ENCODE data around the gene DUSP22. TPM values are rescaled to one million over a fixed set of nuclear protein-coding genes. Genes with fewer than 3 reads are reported as not detected.

The DUSP22 gene
- total RNA-seq, 2 donors from 2014 or later = 33.5 to 35.4 TPM

DNA sequence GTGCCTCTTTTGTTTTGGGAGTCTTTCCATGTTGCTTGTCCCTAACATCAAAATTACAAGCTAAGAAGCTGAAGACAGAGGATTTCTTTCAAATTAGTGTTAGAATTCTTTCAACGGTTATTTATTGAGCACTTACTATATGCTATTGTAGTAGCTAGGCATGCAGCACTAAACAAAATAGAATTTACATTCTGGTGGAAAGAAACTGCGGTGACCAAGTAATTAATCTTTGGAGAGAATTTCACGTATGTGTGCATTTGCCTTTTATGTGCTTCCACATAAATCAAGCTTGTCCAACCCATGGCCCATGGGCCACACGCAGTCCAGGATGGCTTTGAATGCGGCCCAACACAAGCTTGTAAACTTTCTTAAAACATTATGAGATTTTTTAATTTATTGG, 33.0 kb upstream of the DUSP22 start:
- no peak overlapping the region for H3K4me3 Mint-ChIP-seq
- no peak for DNase-seq
- 89 to 100% methylated on average over 2 to 5 of the region's 5 CpGs for WGBS, 2 experiments (ENCODE audit: insufficient coverage in 1 of 2, insufficient read length in 1 of 2)
- H3K9ac ChIP-seq (ENCODE audit: extremely low read depth, low read length, poor library complexity, severe bottlenecking) = no peak overlapping the region
- H3K4me1 Mint-ChIP-seq = no peaks in the 10 kb centered on the region
- H3K36me3 ChIP-seq (ENCODE audit: control insufficient read depth, insufficient read depth, low read length) = no peaks in the 10 kb centered on the region
- TF ChIP-seq, protein P1, sequence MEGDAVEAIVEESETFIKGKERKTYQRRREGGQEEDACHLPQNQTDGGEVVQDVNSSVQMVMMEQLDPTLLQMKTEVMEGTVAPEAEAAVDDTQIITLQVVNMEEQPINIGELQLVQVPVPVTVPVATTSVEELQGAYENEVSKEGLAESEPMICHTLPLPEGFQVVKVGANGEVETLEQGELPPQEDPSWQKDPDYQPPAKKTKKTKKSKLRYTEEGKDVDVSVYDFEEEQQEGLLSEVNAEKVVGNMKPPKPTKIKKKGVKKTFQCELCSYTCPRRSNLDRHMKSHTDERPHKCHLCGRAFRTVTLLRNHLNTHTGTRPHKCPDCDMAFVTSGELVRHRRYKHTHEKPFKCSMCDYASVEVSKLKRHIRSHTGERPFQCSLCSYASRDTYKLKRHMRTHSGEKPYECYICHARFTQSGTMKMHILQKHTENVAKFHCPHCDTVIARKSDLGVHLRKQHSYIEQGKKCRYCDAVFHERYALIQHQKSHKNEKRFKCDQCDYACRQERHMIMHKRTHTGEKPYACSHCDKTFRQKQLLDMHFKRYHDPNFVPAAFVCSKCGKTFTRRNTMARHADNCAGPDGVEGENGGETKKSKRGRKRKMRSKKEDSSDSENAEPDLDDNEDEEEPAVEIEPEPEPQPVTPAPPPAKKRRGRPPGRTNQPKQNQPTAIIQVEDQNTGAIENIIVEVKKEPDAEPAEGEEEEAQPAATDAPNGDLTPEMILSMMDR (conservative IDR thresholded peaks at IDR 0.05) = no peak
- no peaks in the 10 kb centered on the region for H3K27me3 Mint-ChIP-seq (ENCODE audit: insufficient read depth)
- peaks cover 31% of the 10 kb centered on the region for H3K9me3 Mint-ChIP-seq
- no peak overlapping the region for H3K4me3 ChIP-seq (ENCODE audit: low read length)
- no peaks in the 10 kb centered on the region for H3K9me3 ChIP-seq (ENCODE audit: control insufficient read depth, low read length)
- no peak overlapping the region for H3K27ac Mint-ChIP-seq
- no peaks in the 10 kb centered on the region for H3K4me1 ChIP-seq (ENCODE audit: control insufficient read depth, insufficient read depth, low read length)
- no peaks in the 10 kb centered on the region for H3K27me3 ChIP-seq (ENCODE audit: control insufficient read depth, insufficient read depth, low read length, poor library complexity, severe bottlenecking)
- H3K36me3 Mint-ChIP-seq (ENCODE audit: low read depth) = no peaks in the 10 kb centered on the region
- no peak overlapping the region for H3K27ac ChIP-seq (ENCODE audit: low read depth, low read length)

DNA sequence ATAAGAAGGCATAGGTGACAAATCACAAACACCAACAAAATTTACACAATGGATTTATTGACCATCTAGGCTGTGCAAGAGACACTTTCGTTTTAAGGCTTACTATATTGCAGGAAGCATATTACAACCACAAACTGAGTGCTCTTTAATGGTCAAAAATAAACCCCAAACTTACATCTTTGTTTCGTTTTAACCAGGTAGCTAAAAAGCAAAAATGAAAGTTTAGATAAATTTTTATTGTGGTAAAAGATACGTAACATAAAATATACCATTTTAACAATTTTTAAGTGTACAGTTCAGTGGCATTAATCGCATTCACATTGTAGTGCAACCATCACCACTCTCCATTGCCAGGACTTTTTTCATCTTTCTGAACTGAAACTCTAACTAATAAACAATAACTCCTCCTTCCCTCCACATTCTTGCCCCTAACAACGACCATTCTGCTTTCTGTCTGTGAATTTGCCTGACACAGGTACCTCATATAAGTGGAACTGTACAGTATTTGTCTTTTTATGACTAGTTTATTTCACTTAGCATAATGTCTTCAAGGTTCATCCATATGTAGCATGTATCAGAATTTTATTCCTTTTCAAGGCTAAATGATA, 32.3 kb upstream of the DUSP22 start:
- Histone ChIP-seq H3K9me3 (ENCODE audit: control insufficient read depth, low read length) (no peaks in the 10 kb centered on the region), H3K9ac (ENCODE audit: extremely low read depth, low read length, poor library complexity, severe bottlenecking) (no peak overlapping the region), H3K4me1 (ENCODE audit: control insufficient read depth, insufficient read depth, low read length) (no peaks in the 10 kb centered on the region), H3K27me3 (ENCODE audit: control insufficient read depth, insufficient read depth, low read length, poor library complexity, severe bottlenecking) (no peaks in the 10 kb centered on the region), H3K36me3 (ENCODE audit: control insufficient read depth, insufficient read depth, low read length) (no peaks in the 10 kb centered on the region), H3K4me3 (ENCODE audit: low read length) (no peak overlapping the region), H3K27ac (ENCODE audit: low read depth, low read length) (no peak overlapping the region)
- H3K36me3 Mint-ChIP-seq (ENCODE audit: low read depth) = no peaks in the 10 kb centered on the region
- TF ChIP-seq, protein P1 (conservative IDR thresholded peaks at IDR 0.05) = no peak
- H3K27me3 Mint-ChIP-seq (ENCODE audit: insufficient read depth) = no peaks in the 10 kb centered on the region
- no peaks in the 10 kb centered on the region for H3K4me1 Mint-ChIP-seq
- H3K9me3 Mint-ChIP-seq = peaks cover 31% of the 10 kb centered on the region
- 62 to 77% methylated on average over 3 to 5 of the region's 5 CpGs for WGBS, 2 experiments (ENCODE audit: insufficient coverage in 1 of 2, insufficient read length in 1 of 2)
- H3K4me3 Mint-ChIP-seq = no peak overlapping the region
- no peak overlapping the region for H3K27ac Mint-ChIP-seq
- DNase-seq = no peak

DNA sequence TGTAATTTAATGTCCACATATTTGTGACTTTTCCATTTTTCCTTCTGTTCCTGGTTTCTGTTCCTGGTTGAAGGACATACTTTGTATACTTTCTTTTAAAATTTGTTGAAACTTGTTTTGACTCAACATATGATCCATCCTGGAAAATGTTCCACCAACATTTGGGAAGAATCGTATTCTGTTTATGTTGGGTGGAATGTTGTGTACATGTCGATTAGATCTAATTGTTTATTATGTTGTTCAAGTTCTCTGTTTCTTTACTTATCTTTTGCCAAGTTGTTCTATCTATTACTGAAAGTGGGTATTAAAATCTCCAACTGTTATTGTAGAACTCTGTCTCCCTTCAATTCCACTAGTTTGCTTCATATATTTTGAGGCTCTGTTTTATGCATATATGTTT, 27.7 kb upstream of the DUSP22 start:
- Histone ChIP-seq H3K36me3 (ENCODE audit: control insufficient read depth, insufficient read depth, low read length) (no peaks in the 10 kb centered on the region), H3K9me3 (ENCODE audit: control insufficient read depth, low read length) (no peaks in the 10 kb centered on the region), H3K4me3 (ENCODE audit: low read length) (no peak overlapping the region), H3K9ac (ENCODE audit: extremely low read depth, low read length, poor library complexity, severe bottlenecking) (no peak overlapping the region), H3K4me1 (ENCODE audit: control insufficient read depth, insufficient read depth, low read length) (no peaks in the 10 kb centered on the region), H3K27me3 (ENCODE audit: control insufficient read depth, insufficient read depth, low read length, poor library complexity, severe bottlenecking) (no peaks in the 10 kb centered on the region), H3K27ac (ENCODE audit: low read depth, low read length) (no peak overlapping the region)
- no peaks in the 10 kb centered on the region for H3K36me3 Mint-ChIP-seq (ENCODE audit: low read depth)
- DNase-seq = no peak
- no peak overlapping the region for H3K27ac Mint-ChIP-seq
- H3K4me1 Mint-ChIP-seq = no peaks in the 10 kb centered on the region
- peaks cover 14% of the 10 kb centered on the region for H3K9me3 Mint-ChIP-seq
- H3K27me3 Mint-ChIP-seq (ENCODE audit: insufficient read depth) = no peaks in the 10 kb centered on the region
- 98 to 100% methylated on average over 1 to 2 of the region's 2 CpGs for WGBS, 2 experiments (ENCODE audit: insufficient coverage in 1 of 2, insufficient read length in 1 of 2)
- no peak overlapping the region for H3K4me3 Mint-ChIP-seq
- TF ChIP-seq, protein P1 (conservative IDR thresholded peaks at IDR 0.05) = no peak
